HG02981 (cell line): Measurements from ENCODE around the gene ARHGAP45.
A peak's percentile ranks its signal among the peaks of the same experiment; 100 is the strongest.

Source experiments
- ATAC-seq: cut with Tn5 transposase; IDR thresholded peaks from one replicate; pipeline ENCODE4 v1.9.1; 2021; ENCODE audit warnings: mild to moderate bottlenecking, moderate library complexity; ENCODE audit not compliant: unreplicated experiment

Gene ARHGAP45

DNA sequence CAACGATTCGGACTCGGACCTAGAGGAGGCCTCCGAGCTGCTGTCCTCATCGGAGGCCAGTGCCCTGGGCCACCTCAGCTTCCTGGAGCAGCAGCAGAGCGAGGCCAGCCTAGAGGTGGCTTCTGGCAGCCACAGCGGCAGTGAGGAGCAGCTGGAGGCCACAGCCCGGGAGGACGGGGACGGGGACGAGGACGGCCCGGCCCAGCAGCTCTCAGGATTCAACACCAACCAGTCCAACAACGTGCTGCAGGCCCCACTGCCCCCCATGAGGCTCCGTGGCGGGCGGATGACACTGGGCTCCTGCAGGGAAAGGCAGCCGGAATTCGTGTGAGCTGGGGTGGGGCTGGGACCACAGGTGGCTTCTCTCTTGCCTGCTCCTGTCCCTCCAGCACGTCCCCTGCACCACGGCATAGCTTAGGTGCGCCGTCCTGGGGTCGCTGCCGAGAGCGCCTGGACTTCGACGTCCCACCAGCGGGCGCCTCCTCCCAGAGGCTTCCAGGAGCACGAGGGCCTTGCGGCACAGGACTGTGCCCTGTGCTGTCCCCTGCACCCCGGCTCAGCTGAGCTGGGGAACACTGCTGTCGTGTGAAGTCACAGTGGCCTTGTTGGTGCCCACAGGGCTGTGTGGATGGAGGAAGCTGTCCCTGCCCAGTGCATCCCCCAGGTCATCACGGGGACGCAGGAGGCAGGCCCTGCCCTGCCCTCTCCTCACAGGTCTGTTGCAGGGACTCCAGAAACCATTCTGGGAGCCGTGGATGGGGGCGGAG lies 18.9 kb downstream of the ARHGAP45 start:
- no peak for ATAC-seq

DNA sequence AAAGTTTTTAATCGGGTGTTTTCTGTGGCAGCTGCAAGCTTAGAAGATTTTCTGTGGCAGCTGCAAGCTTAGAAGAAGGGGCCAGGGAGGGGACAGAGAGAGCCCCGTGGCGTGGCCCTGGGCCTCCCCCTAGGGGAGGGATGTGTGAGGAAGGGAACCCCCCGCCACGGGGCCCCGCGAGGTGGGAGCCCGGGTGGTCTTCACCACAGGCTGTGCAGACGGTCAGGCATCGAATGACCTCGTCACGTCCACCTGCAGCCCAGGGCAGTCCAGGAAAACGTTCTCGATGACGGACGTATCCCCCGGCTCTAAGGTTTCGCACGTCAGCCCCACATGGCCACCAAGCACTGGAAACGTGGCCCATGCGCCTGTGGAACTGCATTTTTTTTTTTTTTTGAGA lies 19.6 kb downstream of the ARHGAP45 start:
- no peak for ATAC-seq

DNA sequence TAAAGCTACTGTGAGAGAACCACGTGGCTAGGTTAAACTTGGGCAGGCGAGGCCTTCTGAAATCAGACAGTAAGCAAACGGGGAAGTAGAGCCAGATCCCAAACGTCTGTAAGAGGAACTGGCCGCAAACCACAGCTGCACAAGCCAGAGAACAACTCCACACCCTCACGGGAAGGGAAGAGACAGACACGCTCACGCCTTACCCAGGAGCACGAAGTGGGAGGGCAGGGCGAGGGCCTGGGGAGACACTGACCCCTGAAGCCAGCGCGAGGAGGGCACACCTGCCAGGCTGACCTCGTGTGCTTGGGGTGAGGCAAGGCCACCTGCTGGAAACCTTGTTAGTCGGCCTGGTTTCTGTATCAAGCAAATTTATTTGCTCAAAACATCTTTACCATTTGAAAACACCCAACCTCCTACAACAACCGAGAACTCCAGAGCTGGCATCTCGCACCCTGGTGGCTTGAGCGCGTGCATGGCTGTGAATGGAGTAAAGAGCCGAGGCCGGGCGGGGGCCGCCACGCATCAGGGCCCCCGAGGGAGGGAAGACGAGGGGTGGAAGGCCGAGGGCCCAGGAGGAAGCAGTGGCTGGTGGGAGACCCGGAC lies 20.9 kb downstream of the ARHGAP45 start:
- ATAC-seq: no peak

DNA sequence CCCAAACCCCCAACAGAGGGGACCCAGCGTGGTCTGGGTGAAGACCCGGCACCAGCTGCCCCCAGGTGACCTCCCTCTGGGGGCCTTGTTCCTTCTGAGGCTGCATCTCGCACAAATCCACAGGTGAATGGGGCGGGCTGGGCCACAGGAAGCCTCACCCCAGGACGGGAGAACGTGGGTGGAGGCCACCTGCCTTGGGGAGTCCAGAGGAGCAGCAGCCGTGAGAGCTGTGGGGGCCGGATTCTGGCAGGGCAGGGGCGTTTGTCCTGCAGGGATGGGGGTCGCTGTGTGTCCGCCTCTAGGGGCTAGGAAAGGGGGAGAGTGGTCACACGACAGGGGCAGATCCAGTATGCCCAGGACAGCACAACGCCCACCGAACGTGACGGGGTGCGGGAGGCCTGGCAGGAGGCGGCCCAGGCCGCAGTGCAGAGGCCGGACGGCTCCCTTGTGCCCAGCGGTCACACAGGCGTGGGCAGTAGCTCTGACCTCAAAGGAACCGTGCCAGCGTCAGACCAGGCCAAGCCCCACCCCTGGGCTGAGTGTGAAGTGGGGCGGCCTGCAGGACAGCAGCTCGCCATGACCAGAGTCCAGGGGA lies 21.5 kb downstream of the ARHGAP45 start:
- no peak for ATAC-seq

DNA sequence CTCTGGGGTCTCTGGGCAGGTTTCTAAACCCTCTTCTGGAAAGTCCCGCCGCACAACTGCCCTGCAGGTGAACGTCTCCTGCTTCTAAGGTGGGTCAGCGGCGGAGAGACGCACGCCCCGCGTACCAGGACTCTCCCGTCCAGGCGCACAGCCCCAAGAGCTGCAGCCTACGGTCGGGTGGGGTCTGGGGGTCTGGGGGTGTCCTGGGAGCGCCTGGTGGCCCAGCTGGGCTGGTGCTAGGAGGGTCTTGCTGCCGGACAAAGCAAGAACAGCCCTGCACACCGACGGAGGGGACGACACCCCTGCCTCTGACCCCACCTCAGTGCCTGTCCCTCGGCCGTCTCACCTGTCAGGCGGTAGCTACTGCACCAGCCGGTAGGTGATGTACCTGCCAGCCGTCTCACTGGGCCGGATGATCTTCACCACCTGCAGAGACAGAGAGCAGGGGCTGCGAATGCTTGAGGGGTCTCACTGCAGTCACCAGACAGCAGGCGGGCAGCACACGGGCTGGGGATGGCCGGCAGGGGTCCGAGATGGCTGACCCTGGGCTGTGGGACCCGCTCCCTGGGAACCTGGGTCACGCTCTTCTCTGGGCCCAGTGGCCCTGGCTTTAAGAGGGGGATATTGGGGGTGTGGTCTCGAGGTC lies 22.3 kb downstream of the ARHGAP45 start:
- ATAC-seq: no peak

DNA sequence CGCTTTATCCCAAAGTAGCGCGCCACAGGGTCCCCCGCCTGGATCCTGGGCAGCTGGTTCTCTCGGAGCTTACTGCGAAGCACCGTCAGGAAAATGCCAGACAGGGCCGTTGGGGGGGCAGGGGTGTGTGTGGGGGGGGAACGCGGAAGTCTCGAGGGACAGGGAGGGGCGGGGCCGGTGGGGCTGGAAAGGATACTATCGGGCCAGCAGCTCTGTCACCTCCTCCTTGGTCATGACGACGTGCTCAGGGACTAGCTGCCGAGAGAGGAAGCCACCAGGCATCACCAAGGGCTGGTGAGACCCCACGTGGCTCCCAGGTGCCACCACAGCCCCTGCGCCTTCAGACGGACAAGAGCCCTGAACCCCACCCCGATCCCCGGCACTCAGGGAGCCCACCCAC lies 22.9 kb downstream of the ARHGAP45 start:
- ATAC-seq: no peak

DNA sequence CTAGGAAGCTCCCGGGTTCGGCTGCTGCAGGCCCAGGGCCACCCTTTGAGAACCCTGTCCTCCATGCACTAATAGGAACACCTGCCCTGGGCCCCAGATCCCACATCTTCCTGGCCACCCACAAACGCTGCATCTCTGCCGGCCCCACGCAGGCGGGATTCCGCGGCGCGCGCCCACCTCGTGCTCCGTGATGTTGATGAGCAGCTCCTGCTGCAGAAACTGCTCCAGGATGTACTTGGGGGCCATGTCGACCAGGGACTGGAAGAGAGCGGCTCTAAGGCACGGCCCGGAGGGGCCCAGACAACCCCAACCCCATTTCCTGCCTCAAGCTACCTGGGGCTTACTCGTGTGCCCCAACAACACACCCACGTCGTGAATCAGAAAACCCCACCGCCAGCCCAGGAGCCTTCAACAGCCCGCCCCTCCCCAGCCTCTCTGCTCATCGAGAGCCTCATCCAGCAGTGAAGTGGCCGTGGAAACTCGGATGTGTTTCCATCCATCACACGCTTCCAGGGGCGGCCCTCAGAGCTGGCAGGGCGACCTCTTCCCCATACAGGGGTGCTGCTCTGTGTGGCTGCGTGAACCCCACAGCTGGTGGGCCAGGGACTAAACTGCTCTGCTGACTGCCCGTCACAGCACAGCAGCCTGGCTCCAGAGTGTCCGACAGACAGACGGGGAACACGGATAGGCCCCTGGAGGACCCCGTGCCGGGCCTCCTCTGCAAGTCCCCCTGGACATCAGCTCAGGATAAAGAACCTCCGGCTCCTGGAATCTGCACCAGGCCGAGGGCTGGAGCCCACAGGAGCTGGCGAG lies 24.0 kb downstream of the ARHGAP45 start:
- ATAC-seq: no peak

DNA sequence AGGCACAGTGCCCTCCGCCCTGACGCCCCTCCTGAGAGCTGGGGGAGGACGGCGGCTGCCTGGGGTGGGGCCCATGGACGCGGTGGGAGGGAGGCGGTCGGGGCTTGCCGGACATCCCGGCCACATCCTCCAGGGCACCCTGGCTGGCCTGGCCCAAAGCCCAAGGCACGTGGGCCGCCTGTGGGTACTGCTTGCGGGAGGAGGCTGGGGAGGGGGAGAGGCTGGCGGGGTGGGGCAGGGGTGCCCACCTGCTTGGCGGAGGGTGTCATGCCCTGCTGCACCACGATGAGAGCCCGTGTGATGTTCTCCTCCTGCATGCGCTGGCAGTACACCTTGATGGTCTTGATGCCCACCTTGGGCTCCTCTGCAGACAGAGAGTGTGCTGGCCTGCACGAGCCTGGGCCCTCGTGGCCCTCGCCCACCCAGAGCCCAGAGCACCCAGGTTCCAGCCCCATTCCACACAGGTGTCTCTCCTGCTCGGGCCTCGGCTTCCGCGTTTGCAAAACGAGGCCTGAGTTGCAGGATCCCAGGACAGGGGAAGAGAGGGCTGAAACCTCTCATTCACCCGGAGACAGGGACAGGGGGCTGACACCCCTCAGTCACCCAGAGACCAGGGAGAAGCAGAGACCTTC lies 24.7 kb downstream of the ARHGAP45 start:
- ATAC-seq: no peak

DNA sequence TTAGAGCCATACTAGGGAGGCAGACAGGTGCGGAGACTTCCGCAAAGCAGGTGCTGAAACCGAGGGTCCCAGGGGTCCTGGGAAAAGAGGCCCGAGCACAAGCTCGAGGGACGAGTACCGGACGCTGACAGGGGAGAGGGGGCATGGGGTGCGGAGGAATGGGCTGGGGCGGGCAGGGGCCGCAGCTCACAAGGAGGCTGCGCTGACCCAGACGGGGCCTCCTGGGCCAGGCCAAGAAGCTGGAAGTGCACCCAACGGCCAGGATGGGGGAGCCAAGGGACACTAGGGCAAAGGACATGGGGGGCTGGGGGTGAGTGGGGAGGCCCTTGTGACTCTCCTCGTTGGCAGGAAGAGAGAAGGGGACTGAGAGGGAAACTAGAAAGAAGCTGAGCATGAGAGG lies 26.4 kb downstream of the ARHGAP45 start:
- no peak for ATAC-seq

DNA sequence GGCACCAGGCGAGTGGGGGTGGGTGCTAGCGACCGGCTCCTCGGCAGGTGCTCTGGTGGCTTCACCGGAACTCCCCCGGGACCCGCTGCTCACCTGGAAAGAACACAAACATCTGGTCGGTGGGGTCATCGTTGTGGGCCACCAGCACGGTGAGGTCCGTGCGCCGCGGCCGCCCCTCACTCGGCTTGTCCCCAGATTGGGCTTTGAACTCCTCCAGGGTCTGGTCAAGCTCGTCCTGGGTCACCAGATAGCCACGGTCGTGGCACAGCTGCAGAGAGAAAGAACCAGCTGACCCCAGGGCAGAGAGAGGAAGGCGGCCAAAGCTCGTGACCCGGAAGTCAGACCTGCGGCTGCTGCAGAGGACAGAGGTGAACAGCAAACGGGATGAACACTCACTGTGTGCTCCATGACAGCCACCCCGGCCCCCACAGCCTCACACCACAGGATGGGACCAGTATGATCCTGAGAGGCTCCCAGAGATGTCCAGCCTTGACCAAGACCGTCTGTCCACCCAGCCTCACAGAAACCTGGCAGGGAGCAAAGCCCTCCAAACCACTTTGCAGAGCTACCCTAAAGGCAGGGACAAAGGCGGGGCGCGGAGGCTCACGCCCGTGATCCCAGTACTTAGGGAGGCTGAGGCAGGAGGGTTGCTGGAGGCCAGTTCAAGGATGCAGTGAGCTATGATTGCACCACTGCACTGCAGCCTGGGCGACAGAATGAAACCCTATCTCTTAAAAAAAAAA lies 27.0 kb downstream of the ARHGAP45 start:
- no peak for ATAC-seq

DNA sequence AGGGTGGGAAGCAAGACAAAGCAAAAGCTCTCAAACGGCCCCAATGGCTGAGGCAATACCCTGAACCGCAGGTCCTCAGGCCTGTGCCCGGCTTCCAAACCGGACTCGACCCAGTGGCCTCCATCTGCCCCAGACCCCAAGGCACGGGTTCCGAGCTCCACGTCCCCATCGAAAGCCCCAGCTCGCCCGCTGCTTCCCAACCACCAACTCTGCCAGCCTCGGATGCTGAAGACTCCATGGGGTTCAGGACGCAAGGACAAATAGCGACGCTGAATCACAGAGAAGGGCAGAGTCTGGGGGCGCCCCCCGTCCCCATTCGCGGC lies 27.6 kb downstream of the ARHGAP45 start:
- no peak for ATAC-seq

DNA sequence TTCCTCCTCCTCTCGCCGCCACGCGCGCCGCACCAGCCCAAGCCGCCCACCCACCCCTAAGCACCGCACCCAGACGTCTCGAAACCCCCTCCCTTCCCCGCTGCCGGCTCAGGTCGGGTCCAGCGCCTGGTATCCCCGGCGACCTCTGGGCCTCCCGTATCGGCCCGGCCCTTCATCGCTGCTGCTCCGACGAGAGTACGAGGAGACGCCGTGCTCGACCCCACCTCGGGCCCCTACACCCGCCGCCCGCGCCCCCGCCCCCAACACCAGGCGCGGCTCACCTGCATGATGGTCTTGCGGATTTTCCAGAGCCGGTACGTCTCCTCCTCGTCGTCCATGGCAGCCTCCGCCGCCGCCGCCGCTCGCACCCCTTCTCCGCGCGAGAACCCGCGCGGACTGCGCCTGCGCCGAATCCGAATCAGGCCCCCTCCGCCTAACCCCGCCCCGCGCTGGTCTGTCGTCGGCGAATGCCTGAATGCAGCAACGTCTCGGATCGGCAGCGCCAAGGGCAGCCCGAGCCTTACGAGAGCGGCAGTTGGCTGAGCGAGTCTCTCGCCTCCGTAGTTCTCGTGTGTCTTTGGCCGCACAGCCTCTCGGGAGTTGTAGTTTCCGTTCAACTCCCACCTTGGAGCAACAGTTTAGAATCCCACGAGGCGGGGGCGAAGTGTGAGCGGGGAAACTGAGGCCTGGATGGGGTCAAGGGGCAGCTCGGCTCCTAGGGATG lies 28.2 kb downstream of the ARHGAP45 start, which contains the start of gene POLR2E:
TSS of gene POLR2E (minus strand) at position 398 of the 724 bp plus-strand sequence. CDS start at position 338, 60 bp downstream.
- peak; percentile 88 for ATAC-seq

DNA sequence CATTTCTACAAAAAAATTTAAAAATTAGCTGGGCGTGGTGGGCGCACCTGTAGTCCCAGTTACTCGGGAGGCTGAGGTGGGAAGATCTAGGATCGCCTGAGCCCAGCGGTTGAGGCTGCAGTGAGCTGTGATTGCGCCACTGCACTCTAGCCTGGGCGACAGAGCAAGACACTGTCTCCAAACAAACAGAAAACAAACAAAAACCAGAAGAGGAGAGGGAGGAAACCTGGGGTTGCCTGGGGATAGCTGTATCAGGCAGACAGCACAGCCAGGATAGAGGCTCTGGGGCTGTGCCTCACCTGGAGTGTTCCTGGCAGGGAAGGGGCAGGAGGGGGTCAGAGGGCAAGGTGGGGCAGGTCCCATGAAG lies 30.8 kb downstream of the ARHGAP45 start:
- ATAC-seq: no peak

DNA sequence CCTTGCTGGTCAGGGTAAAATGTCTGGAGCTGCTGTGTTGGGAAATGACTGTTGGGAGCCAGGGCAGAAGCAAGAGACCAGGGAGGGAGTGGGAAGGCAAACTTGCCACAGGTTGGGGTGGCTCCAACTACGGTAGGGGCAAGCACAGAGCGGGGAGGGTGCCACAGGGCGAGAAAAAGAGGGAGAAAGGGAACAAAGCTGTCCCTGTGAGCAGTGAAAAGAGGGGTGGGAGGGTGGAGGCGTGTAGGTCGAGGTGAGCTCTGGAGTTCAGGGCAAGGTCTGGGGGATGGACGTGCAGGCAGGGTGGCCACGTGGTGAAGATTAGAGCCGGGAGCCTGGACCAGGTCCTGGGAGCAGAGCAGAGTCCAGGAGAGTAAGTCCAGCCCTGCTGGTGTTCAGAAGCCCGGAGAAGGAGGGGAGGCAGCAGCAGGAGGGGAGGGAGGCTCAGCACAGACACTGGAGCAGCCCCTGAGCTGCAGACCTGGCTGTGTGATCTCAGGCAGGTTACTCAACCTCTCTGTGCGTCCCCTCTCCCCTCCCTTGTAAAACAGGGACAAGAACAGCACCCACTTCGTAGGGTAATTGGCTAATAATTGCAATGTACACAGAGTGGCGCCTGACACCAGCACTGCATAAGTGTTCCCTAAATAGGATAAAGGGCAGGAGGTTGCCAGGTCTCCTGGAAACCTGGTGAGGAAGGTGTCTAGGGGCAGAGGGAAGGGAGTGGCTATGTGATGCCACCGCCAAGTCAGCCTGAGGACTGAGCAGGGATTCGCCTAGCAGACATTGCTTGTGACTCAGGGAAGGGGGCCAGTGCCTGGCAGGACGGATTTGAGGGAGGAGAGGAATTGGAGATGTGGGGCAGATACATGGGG lies 31.4 kb downstream of the ARHGAP45 start:
- no peak for ATAC-seq

DNA sequence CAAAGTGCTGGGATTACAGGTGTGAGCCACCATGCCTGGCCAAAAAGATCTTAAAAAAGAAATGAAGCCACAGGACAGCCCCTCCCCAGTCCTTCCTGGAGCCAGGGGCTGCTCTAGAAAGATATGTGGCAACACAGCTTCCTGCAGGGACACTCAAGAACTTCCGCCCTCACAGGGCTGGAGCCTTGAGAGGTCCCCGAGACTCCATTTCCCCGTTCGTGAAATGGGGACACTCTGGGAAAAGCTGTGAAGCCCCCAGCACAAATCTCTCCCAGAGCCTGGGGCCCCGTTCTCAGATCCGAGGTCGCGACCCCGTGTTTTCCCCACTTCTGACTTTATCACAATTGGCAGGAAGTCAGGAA lies 34.4 kb downstream of the ARHGAP45 start:
- ATAC-seq: no peak

DNA sequence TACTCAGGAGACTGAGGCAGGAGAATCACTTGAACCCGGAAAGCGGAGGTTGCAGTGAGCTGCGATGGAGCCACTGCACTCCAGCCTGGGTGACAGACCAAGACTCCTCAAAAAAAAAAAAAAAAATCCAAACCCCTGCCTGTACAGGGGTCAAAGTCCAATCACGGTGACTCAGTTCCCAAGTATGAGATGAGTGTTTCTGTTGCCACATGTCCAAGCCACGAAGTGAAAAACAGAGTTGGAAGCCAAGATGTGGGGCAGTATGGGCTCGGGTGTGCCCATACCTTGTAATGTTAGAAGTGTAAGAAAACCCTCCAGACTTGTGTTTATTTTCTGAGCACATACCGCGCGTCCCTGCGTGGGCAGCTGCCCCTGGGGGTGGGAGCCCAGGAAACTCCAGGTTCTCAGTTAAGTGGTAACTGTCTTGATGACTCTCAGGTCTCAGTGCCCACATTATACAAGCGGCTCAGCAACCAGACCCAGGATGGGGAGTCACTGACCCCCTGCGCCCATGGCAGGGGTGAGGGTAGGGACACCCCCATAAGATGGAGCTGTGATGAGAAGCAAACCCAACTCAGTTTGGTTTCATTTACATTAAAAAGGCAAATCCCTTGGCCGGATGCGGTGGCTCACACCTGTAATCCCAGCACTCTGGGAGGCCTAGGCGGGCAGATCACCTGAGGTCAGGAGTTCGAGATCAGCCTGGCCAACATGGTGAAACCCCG lies 35.6 kb downstream of the ARHGAP45 start:
- ATAC-seq: no peak

DNA sequence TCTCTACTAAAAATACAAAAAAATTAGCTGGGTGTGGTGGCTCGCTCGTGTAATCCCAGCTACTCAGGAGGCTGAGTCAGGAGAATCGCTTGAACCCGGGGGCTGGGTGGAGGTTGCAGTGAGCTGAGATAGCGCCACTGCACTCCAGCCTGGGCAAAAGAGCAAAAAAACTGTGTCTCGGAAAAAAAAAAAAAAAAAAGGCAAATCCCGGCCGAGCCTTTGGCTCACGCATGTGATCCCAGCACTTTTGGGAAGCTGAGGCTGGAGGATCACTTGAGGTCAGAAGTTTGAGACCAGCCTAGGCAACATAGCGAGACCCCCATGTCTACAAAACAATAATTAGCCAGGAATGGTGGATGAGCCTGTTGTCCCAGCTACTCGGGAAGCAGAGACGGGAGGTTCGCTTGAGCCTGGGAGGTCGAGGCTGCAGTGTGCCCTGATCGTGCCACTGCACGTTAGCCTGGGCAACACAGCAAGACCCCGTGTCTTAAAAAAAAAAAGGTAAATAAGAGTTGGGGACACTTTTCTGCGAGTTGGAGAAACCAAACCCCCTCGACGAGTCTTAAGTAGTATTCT lies 36.3 kb downstream of the ARHGAP45 start:
- no peak for ATAC-seq
